Measurements from ENCODE around the gene C8B. TPM values are rescaled to one million over a fixed set of nuclear protein-coding genes. Genes with fewer than 3 reads are reported as not detected.

Gene C8B
- total RNA-seq, 4 donors from 2014 or later = not detected

GRCh38 chr1:56986397-56986796 is 20.6 kb upstream of the C8B start:
- H3K36me3 ChIP-seq = no peaks in the 10 kb centered on the region
- 54 to 67% methylated on average over 2 of the region's 2 CpGs for WGBS, 2 donors (ENCODE audit: low coverage in 1 of 2)
- in situ Hi-C loops (cut with MboI; ENCODE audit: low pct_ligation_motif_present in 1 of 4, low pct_unique_long_range_greater_than_20kb in 1 of 4, low sequenced_read_pairs in 3 of 4) = no loop called here
- no peak for DNase-seq
- no peaks in the 10 kb centered on the region for H3K9me3 ChIP-seq
- no peaks in the 10 kb centered on the region for H3K27me3 ChIP-seq
- TF ChIP-seq POLR2AphosphoS5 (IDR thresholded peaks at IDR 0.05) = no peak
- no peak for TF ChIP-seq EP300 (IDR thresholded peaks at IDR 0.05; ENCODE audit: low read depth)
- TF ChIP-seq CTCF (IDR thresholded peaks at IDR 0.05) = no peak
- TF ChIP-seq POLR2A (IDR thresholded peaks at IDR 0.05) = no peak
- no peaks in the 10 kb centered on the region for H3K4me1 ChIP-seq
- H3K27ac ChIP-seq = no peak overlapping the region
- intact Hi-C loops (cut with DNase I; ENCODE audit: low total_unique reads) = no loop called here
- H3K4me3 ChIP-seq = no peak overlapping the region

- H3K4me3 ChIP-seq = no peak overlapping the region
- H3K36me3 ChIP-seq = no peaks in the 10 kb centered on the region
- no peaks in the 10 kb centered on the region for H3K4me1 ChIP-seq
- in situ Hi-C loops (cut with MboI; ENCODE audit: low pct_ligation_motif_present in 1 of 4, low pct_unique_long_range_greater_than_20kb in 1 of 4, low sequenced_read_pairs in 3 of 4) = no loop called here
- intact Hi-C loops (cut with DNase I; ENCODE audit: low total_unique reads) = no loop called here
- no peaks in the 10 kb centered on the region for H3K9me3 ChIP-seq
- no peak for DNase-seq
- 72 to 81% methylated on average over 2 of the region's 2 CpGs for WGBS, 2 donors (ENCODE audit: low coverage in 1 of 2)
- no peak overlapping the region for H3K27ac ChIP-seq
- no peaks in the 10 kb centered on the region for H3K27me3 ChIP-seq
- TF ChIP-seq CTCF (IDR thresholded peaks at IDR 0.05) = no peak
- TF ChIP-seq POLR2A (IDR thresholded peaks at IDR 0.05) = no peak
- no peak for TF ChIP-seq EP300 (IDR thresholded peaks at IDR 0.05; ENCODE audit: low read depth)
- TF ChIP-seq POLR2AphosphoS5 (IDR thresholded peaks at IDR 0.05) = no peak
Observed at GRCh38 chr1:56985857-56986256, 20.0 kb upstream of the C8B start.

GRCh38 chr1:56983484-56983883 is 17.7 kb upstream of the C8B start:
- WGBS, 2 donors (ENCODE audit: low coverage in 1 of 2) = 75 to 82% methylated on average over 6 of the region's 6 CpGs
- in situ Hi-C loops (cut with MboI; ENCODE audit: low pct_ligation_motif_present in 1 of 4, low pct_unique_long_range_greater_than_20kb in 1 of 4, low sequenced_read_pairs in 3 of 4) = no loop called here
- intact Hi-C loops (cut with DNase I; ENCODE audit: low total_unique reads) = no loop called here
- Histone ChIP-seq H3K9me3 (no peaks in the 10 kb centered on the region), H3K27ac (no peak overlapping the region), H3K36me3 (no peaks in the 10 kb centered on the region), H3K4me1 (no peaks in the 10 kb centered on the region), H3K27me3 (no peaks in the 10 kb centered on the region), H3K4me3 (no peak overlapping the region)
- DNase-seq = no peak
- no peak for TF ChIP-seq POLR2AphosphoS5 (IDR thresholded peaks at IDR 0.05)
- no peak for TF ChIP-seq CTCF (IDR thresholded peaks at IDR 0.05)
- TF ChIP-seq POLR2A (IDR thresholded peaks at IDR 0.05) = no peak
- no peak for TF ChIP-seq EP300 (IDR thresholded peaks at IDR 0.05; ENCODE audit: low read depth)

GRCh38 chr1:56979986-56980755 is 14.4 kb upstream of the C8B start:
- intact Hi-C loops (cut with DNase I; ENCODE audit: low total_unique reads) (no loop called here), in situ Hi-C loops (cut with MboI; ENCODE audit: low pct_ligation_motif_present in 1 of 4, low pct_unique_long_range_greater_than_20kb in 1 of 4, low sequenced_read_pairs in 3 of 4) (no loop called here)
- TF ChIP-seq POLR2A (IDR thresholded peaks at IDR 0.05) (no peak), EP300 (IDR thresholded peaks at IDR 0.05; ENCODE audit: low read depth) (no peak), POLR2AphosphoS5 (IDR thresholded peaks at IDR 0.05) (no peak), CTCF (IDR thresholded peaks at IDR 0.05) (no peak)
- Histone ChIP-seq H3K36me3 (no peaks in the 10 kb centered on the region), H3K9me3 (no peaks in the 10 kb centered on the region), H3K27me3 (no peaks in the 10 kb centered on the region), H3K4me3 (no peak overlapping the region), H3K27ac (no peak overlapping the region), H3K4me1 (no peaks in the 10 kb centered on the region)
- no peak for DNase-seq
- 22 to 45% methylated on average over 3 to 4 of the region's 4 CpGs for WGBS, 2 donors (ENCODE audit: low coverage in 1 of 2)
